Right forelimb (tissue), 1 donor: ENCODE data around the gene GSTA1.
"Not testable (repeated sequence)": the region's sequence is repeated elsewhere in the genome, so short reads cannot be mapped to it uniquely, and the experiment has no call there.

Source experiments
- DNase-seq: peaks from one replicate; pipeline ENCODE4 v3.0.0-alpha.2; 2018

Gene GSTA1

DNA sequence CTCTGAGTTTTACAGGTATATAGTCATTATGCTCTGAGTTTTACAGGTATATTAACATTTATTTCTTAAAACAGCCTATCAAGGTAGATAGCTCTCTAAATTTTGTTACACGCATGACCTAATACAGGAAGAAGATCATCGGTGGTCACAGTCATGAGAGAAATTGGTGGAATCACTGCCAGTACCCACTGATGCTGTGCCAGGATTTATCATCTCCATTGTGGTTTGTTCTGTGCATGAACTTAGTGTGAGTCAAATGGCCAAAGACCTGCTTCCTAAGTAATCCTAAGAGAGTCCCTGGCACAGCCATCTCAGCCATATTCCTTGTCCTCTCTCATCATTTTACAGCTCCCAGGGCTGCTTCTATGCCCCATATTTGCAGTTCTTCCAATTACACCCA, 50.5 kb downstream of the GSTA1 start:
- not testable (repeated sequence) for DNase-seq

DNA sequence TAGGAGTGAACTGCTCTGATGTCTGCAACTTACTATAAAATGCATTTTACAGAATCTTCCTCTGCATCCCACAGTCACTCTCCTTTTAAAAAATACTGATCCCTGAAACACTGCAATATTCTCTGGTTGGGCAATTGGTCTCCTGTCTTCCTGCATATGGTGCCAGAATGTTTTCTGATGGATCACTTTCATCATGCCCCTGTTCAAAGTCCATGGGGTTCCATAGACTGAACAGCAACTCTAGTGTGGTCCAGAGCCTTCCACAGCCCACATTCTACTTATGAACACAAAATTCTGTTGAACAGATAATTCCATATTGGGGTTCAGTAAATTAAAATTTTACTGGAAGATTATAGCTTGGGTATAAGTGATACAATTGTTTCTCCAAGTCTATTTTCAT, 51.3 kb downstream of the GSTA1 start:
- no peak for DNase-seq

DNA sequence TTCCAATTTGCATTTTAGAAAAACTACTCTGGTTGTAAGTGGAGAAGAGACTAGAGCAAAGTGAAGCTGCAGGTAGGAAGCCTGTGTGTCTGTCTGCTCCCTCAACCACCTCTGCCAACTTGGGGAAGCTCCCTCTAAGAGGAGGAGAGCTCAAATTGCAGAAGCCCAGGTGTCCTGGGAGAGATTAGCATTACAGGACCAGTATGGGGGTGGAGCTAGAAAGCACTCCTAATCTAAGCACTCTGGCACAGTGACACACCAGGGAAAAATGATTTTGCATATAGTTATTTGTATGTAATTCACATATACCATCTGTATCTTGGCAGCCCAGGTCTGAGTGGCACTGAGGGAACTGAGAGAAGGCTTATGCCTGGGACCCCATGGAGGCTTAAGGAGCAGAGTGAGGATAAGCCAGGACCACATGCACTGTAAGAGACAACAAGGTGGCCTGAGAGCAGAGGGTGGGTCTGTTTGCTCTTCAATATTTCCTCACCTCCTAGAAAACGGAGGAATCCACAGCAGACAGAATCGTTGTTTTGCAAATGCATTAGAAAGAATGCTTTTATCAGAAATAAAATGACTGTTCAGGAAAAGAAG, 54.0 kb downstream of the GSTA1 start:
- DNase-seq = no peak

DNA sequence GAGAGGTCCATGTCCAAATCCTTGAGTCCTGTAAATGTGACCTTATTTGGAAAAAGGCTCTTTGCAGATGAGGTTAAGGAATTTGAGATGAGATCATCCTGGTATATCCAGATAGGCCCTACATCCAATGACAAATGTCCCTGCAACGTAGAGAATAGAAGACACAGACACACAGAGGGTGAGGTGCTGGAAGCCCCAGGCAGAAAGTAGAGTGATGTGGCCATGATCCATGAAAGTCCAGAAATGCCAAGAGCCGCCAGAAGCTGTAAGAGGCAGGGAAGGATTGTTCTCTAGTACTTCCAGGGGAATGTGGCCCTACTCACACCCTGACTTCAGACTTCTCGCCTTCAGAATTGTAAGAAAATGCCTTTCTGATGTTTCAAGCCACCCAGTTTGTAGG, 56.3 kb downstream of the GSTA1 start:
- DNase-seq = not testable (repeated sequence)

DNA sequence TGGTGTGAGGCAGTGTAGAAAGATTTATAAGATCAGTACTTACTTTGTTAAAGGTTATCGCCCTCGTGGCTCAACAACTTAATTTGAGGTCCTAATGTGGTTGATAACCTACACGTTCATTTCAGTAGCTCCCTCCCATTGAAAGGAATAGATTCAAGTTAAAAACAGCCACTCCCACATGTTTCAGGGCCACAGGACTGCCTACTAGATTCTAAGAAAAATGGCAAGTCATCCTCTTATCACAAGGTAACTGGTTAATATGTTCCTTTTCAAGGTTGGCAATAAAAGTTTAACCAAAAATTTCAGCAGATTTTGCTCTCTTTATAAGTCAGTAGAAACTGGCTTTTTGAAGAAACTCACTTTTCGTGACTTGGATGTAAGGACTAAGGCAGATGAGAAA, 57.4 kb downstream of the GSTA1 start:
- DNase-seq = no peak

DNA sequence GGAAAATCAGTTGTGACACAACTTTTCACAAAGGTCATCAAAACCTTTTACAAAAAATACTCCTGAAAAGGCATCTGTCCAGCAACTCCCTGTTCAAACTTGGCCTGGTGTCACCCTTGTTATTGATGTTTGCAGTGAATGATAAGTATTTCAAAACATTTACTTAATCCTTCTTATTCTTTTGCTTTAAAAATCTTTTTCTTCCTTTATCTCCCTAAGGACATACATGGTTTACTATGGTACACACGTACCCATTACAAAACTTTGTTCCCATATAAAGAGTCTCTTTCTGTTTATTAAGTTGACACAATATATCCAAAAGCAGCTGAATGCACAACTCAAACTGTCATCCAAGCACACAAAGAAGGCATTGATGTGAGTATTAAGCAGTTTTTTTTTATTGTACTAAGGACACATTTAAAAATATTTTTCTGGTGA, 57.8 kb downstream of the GSTA1 start:
- no peak for DNase-seq

DNA sequence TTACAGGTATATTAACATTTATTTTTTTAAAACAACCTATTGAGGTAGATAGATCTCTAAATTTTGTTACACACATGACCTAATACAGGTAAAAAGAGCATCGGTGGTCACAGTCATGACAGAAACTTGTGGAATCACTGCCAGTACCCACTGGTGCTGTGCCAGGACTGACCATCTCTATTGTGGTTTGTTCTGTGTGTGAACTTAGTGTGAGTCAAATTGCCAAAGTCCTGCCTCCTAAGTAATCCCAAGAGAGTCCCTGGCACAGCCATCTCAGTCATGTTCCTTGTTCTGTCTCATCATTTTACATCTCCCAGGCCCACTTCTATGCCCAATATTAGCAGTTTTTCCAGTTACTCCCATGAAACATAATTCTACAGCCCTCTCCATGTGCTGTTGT, 61.7 kb downstream of the GSTA1 start:
- DNase-seq = no peak
